Neural cell (in vitro differentiated cells): Measurements from ENCODE around the gene BICDL1. TPM values are rescaled to one million over a fixed set of nuclear protein-coding genes. Genes with fewer than 3 reads are reported as not detected.

ENCODE experiments used
- H2AFZ ChIP-seq: fragments of 200-600, 300-800 bp; sonication (generic), shearing (Covaris generic); 2 replicates; pipeline ENCODE4 v1.6.0; 2014; ENCODE audit warnings: low read depth, mild to moderate bottlenecking, antibody characterized with exemption, low read length, moderate library complexity
- H3F3A ChIP-seq: fragments of 200-600 bp; shearing (Covaris generic); 2 replicates; pipeline ENCODE4 v1.6.1; 2016; ENCODE audit warnings: mild to moderate bottlenecking, moderate library complexity, mixed read lengths, antibody characterized with exemption, low read length; ENCODE audit not compliant: insufficient read depth, poor library complexity, severe bottlenecking
- H3K27ac ChIP-seq: fragments of 200-600, 300-800 bp; sonication (generic), shearing (Covaris generic); 2 replicates; pipeline ENCODE4 v1.5.1; 2014; ENCODE audit warnings: mild to moderate bottlenecking, low read length, moderate library complexity
- H3K27me3 ChIP-seq: fragments of 300-800, 200-600 bp; sonication (generic), shearing (Covaris generic); 2 replicates; pipeline ENCODE4 v1.6.0; 2014; ENCODE audit warnings: mild to moderate bottlenecking, low read depth, low read length, moderate library complexity; ENCODE audit not compliant: insufficient read depth
- H3K36me3 ChIP-seq: fragments of 300-800, 200-600 bp; sonication (generic), shearing (Covaris generic); 2 replicates; pipeline ENCODE4 v1.5.1; 2014; ENCODE audit warnings: mild to moderate bottlenecking, antibody characterized with exemption, low read length, moderate library complexity; ENCODE audit not compliant: insufficient read depth
- H3K4me2 ChIP-seq: fragments of 300-800, 200-600 bp; sonication (generic), shearing (Covaris generic); 2 replicates; pipeline ENCODE4 v1.6.0; 2014; ENCODE audit warnings: mild to moderate bottlenecking, low read length
- H3K4me3 ChIP-seq: fragments of 300-800, 200-600 bp; sonication (generic), shearing (Covaris generic); 2 replicates; pipeline ENCODE4 v1.5.1; 2014; ENCODE audit warnings: mild to moderate bottlenecking, low read length, moderate library complexity
- H3K79me2 ChIP-seq: fragments of 200-600 bp; shearing (Covaris generic); replicated peaks from 2 replicates; pipeline ENCODE4 v1.6.0; 2014; ENCODE audit warnings: mild to moderate bottlenecking, low read length, moderate library complexity; ENCODE audit not compliant: insufficient read depth
- H3K9ac ChIP-seq: fragments of 300-800, 200-600 bp; sonication (generic), shearing (Covaris generic); 2 replicates; pipeline ENCODE4 v1.6.1; 2016; ENCODE audit warnings: mild to moderate bottlenecking, low read length, mixed read lengths
- H3K9me2 ChIP-seq: fragments of 200-600 bp; shearing (Covaris generic); 2 replicates; pipeline ENCODE4 v1.6.1; 2016; ENCODE audit warnings: mild to moderate bottlenecking, low read length, mixed read lengths; ENCODE audit not compliant: insufficient read depth
- H3K9me3 ChIP-seq: fragments of 200-600, 300-800 bp; sonication (generic), shearing (Covaris generic); 2 replicates; pipeline ENCODE4 v1.6.1; 2016; ENCODE audit warnings: mild to moderate bottlenecking, mixed run types, low read length, moderate library complexity, mixed read lengths
- H4K20me1 ChIP-seq: fragments of 200-600 bp; shearing (Covaris generic); 2 replicates; pipeline ENCODE4 v1.6.1; 2016; ENCODE audit warnings: mild to moderate bottlenecking, mixed run types; ENCODE audit not compliant: insufficient read depth
- EP300 ChIP-seq: fragments of 450-650 bp; conservative IDR thresholded peaks from 2 replicates; pipeline ENCODE4 v1.6.1; 2014; ENCODE audit warnings: antibody characterized with exemption, mild to moderate bottlenecking, moderate library complexity; ENCODE audit not compliant: poor library complexity, severe bottlenecking
- EZH2 ChIP-seq: fragments of 200-600, 300-800 bp; shearing (Covaris generic), sonication (generic); IDR thresholded peaks from 2 replicates; pipeline ENCODE4 v1.6.1; 2014; ENCODE audit warnings: antibody characterized with exemption, low read length, borderline replicate concordance, mild to moderate bottlenecking; ENCODE audit not compliant: insufficient read depth, poor library complexity, severe bottlenecking
- MXI1 ChIP-seq: fragments of 450-650 bp; conservative IDR thresholded peaks from 2 replicates; pipeline ENCODE4 v1.6.1; 2014; ENCODE audit warnings: antibody characterized with exemption, mild to moderate bottlenecking; ENCODE audit not compliant: poor library complexity, severe bottlenecking
- POLR2AphosphoS5 ChIP-seq: IDR thresholded peaks from 2 replicates; pipeline ENCODE4 v1.6.1; 2012
- RAD21 ChIP-seq: fragments of 450-650 bp; conservative IDR thresholded peaks from 2 replicates; pipeline ENCODE4 v1.6.1; 2014; ENCODE audit warnings: antibody characterized with exemption, mild to moderate bottlenecking, moderate library complexity
- SMC3 ChIP-seq: fragments of 450-650 bp; conservative IDR thresholded peaks from 2 replicates; pipeline ENCODE4 v1.6.1; 2014; ENCODE audit warnings: antibody characterized with exemption, mild to moderate bottlenecking, moderate library complexity; ENCODE audit not compliant: poor library complexity
- TAF1 ChIP-seq: IDR thresholded peaks from 2 replicates; pipeline ENCODE4 v1.6.1; 2012; ENCODE audit warnings: low read depth
- polyA plus RNA-seq: library from polyadenylated mRNA; depleted of rRNA; stranded (reverse); fragments of >200 nt; gene quantifications from 2 replicates; pipeline ENCODE4 v1.2.3, GENCODE V29; 2014
- TF ChIP-seq, protein P1 (sequence below): IDR thresholded peaks from 2 replicates; pipeline ENCODE4 v1.6.1; 2012; ENCODE audit warnings: borderline replicate concordance
- TF ChIP-seq, protein P2 (sequence below): fragments of 450-650 bp; IDR thresholded peaks from 2 replicates; pipeline ENCODE4 v1.5.1; 2014; ENCODE audit warnings: antibody characterized with exemption, mild to moderate bottlenecking, moderate library complexity; ENCODE audit not compliant: poor library complexity, severe bottlenecking

Gene BICDL1
- polyA plus RNA-seq, 1 donor from 2014 or later = 136 TPM

DNA sequence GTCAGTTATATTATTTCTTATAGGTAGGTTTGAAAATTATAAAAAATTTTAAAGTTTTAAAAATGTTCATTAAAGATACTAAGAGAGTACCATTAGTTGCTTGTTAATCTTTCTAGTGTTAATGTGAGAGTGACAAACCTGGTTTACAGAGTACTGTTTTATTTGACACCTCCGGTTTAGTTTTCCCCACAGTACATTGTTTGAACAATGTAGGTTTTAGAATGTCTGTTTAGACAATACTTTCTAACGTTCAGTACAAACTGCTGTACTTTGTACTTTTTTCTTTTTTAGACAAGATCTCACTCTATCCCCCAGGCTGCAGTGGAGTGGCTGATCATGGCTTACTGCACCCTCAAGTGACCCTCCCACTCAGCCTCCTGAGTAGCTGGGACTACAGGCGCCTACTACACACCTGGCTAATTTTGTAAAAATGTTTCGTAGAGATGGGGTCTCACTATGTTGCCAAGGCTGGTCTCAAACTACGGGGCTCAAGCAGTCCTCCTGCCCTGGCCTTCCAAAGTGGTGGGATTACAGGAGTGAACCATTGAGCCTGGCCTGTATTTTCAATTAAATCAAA, 3.2 kb downstream of the BICDL1 start:
- Histone ChIP-seq H3K27me3 (no peaks in the 10 kb centered on the region), H3K9me2 (no peaks in the 10 kb centered on the region), H3K36me3 (no peaks in the 10 kb centered on the region), H3K79me2 (peaks cover 23% of the 10 kb centered on the region), H3K9ac (no peak overlapping the region), H3K4me3 (peak overlapping the region; percentile 92), H4K20me1 (peaks cover 6% of the 10 kb centered on the region), H3K9me3 (no peaks in the 10 kb centered on the region), H3K27ac (no peak overlapping the region), H3F3A (peaks cover 6% of the 10 kb centered on the region), H3K4me2 (peak overlapping the region; percentile 98), H2AFZ (no peak overlapping the region)
- TF ChIP-seq EZH2 (no peak), TAF1 (no peak), RAD21 (no peak), EP300 (no peak), POLR2AphosphoS5 (no peak)
- TF ChIP-seq, protein P1, sequence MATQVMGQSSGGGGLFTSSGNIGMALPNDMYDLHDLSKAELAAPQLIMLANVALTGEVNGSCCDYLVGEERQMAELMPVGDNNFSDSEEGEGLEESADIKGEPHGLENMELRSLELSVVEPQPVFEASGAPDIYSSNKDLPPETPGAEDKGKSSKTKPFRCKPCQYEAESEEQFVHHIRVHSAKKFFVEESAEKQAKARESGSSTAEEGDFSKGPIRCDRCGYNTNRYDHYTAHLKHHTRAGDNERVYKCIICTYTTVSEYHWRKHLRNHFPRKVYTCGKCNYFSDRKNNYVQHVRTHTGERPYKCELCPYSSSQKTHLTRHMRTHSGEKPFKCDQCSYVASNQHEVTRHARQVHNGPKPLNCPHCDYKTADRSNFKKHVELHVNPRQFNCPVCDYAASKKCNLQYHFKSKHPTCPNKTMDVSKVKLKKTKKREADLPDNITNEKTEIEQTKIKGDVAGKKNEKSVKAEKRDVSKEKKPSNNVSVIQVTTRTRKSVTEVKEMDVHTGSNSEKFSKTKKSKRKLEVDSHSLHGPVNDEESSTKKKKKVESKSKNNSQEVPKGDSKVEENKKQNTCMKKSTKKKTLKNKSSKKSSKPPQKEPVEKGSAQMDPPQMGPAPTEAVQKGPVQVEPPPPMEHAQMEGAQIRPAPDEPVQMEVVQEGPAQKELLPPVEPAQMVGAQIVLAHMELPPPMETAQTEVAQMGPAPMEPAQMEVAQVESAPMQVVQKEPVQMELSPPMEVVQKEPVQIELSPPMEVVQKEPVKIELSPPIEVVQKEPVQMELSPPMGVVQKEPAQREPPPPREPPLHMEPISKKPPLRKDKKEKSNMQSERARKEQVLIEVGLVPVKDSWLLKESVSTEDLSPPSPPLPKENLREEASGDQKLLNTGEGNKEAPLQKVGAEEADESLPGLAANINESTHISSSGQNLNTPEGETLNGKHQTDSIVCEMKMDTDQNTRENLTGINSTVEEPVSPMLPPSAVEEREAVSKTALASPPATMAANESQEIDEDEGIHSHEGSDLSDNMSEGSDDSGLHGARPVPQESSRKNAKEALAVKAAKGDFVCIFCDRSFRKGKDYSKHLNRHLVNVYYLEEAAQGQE = no peak

DNA sequence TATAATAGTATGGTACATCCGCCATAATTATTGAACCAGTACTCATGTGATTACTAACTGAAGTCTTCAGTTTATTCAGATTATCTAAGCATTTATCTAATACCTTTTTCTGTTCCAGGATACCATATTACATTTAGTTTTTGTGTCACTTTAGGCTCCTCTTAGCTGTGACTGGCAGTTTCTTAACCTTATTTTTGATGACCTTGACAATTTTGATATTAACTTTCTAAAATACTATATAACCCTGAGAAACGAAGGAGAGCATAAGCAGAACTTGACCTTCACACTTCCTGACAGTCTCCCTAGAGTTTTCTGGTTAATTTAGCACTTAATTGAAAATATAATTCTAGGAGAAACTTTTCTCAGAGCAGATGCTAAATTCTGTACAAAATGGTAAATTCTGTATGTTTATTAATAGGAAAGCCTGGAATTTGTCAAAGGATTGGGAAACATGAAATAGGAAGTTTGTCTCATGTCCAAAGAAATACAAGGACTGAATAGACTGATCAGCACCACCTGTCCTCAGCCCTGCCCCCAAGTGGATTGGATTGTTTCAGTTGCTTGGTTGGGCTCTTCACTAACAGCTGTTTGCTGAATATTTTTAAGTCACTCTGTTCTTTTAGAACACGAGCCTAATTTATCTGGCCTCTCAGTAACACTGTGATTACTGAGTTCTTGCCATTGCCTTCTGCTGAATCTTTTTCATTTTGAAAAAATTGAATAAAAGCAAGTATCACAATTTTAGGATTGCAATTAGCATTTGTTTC, 6.0 kb downstream of the BICDL1 start:
- Histone ChIP-seq H2AFZ (no peak overlapping the region), H3K9ac (no peak overlapping the region), H3K9me3 (no peaks in the 10 kb centered on the region), H4K20me1 (peaks cover 6% of the 10 kb centered on the region), H3K27ac (no peak overlapping the region), H3K36me3 (peaks cover 4% of the 10 kb centered on the region), H3K27me3 (no peaks in the 10 kb centered on the region), H3K4me2 (no peak overlapping the region), H3F3A (peaks cover 5% of the 10 kb centered on the region), H3K4me3 (no peak overlapping the region), H3K79me2 (peaks cover 23% of the 10 kb centered on the region), H3K9me2 (no peaks in the 10 kb centered on the region)
- TF ChIP-seq EZH2 (no peak), EP300 (no peak), MXI1 (no peak), SMC3 (no peak), RAD21 (no peak), TAF1 (no peak), POLR2AphosphoS5 (no peak)
- TF ChIP-seq, protein P1 = no peak
- TF ChIP-seq, protein P2, sequence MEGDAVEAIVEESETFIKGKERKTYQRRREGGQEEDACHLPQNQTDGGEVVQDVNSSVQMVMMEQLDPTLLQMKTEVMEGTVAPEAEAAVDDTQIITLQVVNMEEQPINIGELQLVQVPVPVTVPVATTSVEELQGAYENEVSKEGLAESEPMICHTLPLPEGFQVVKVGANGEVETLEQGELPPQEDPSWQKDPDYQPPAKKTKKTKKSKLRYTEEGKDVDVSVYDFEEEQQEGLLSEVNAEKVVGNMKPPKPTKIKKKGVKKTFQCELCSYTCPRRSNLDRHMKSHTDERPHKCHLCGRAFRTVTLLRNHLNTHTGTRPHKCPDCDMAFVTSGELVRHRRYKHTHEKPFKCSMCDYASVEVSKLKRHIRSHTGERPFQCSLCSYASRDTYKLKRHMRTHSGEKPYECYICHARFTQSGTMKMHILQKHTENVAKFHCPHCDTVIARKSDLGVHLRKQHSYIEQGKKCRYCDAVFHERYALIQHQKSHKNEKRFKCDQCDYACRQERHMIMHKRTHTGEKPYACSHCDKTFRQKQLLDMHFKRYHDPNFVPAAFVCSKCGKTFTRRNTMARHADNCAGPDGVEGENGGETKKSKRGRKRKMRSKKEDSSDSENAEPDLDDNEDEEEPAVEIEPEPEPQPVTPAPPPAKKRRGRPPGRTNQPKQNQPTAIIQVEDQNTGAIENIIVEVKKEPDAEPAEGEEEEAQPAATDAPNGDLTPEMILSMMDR = no peak
